ENCODE data around the gene SLC6A18.

The SLC6A18 gene

GRCh38 chr5:1187234-1187949, 37.8 kb upstream of the SLC6A18 start:
- DNase-seq (ENCODE audit: extremely low read depth, low read depth), result no peak
- H3K4me3 ChIP-seq (replicated peaks; ENCODE audit: low read depth, low read length), result no peak overlapping the region
- no peak for TF ChIP-seq CTCF (IDR thresholded peaks at IDR 0.05; ENCODE audit: low read depth, low read length, missing control alignments)

- no peak for DNase-seq (ENCODE audit: extremely low read depth, low read depth)
- no peak for TF ChIP-seq CTCF (IDR thresholded peaks at IDR 0.05; ENCODE audit: low read depth, low read length, missing control alignments)
- H3K4me3 ChIP-seq (replicated peaks; ENCODE audit: low read depth, low read length), result no peak overlapping the region
These were observed 37.2 kb upstream of the SLC6A18 start for GRCh38 chr5:1187950-1188334.

- no peak for DNase-seq (ENCODE audit: extremely low read depth, low read depth)
- no peak for TF ChIP-seq CTCF (IDR thresholded peaks at IDR 0.05; ENCODE audit: low read depth, low read length, missing control alignments)
- H3K4me3 ChIP-seq (replicated peaks; ENCODE audit: low read depth, low read length), result no peak overlapping the region
These were observed 36.7 kb upstream of the SLC6A18 start for GRCh38 chr5:1188464-1188863.

GRCh38 chr5:1189269-1189668, 35.9 kb upstream of the SLC6A18 start:
- no peak for DNase-seq (ENCODE audit: extremely low read depth, low read depth)
- H3K4me3 ChIP-seq (replicated peaks; ENCODE audit: low read depth, low read length), result no peak overlapping the region

GRCh38 chr5:1190278-1190677, 34.9 kb upstream of the SLC6A18 start:
- no peak for TF ChIP-seq CTCF (IDR thresholded peaks at IDR 0.05; ENCODE audit: low read depth, low read length, missing control alignments)
- no peak for DNase-seq (ENCODE audit: extremely low read depth, low read depth)
- H3K4me3 ChIP-seq (replicated peaks; ENCODE audit: low read depth, low read length), result no peak overlapping the region

More at GRCh38 chr5:1189269-1189668, 35.9 kb upstream of the SLC6A18 start:
- no peak for TF ChIP-seq CTCF (IDR thresholded peaks at IDR 0.05; ENCODE audit: low read depth, low read length, missing control alignments)

GRCh38 chr5:1190837-1191239, 34.3 kb upstream of the SLC6A18 start:
- TF ChIP-seq CTCF (IDR thresholded peaks at IDR 0.05; ENCODE audit: low read depth, low read length, missing control alignments), result no peak
- DNase-seq (ENCODE audit: extremely low read depth, low read depth), result no peak

More at GRCh38 chr5:1190837-1191239, 34.3 kb upstream of the SLC6A18 start:
- no peak overlapping the region for H3K4me3 ChIP-seq (replicated peaks; ENCODE audit: low read depth, low read length)

All from HFF-Myc (cell line).